ENCODE measurements around the gene UBE2V1.
"Not testable (repeated sequence)": the region's sequence is repeated elsewhere in the genome, so short reads cannot be mapped to it uniquely, and the experiment has no call there.

Gene UBE2V1

DNA sequence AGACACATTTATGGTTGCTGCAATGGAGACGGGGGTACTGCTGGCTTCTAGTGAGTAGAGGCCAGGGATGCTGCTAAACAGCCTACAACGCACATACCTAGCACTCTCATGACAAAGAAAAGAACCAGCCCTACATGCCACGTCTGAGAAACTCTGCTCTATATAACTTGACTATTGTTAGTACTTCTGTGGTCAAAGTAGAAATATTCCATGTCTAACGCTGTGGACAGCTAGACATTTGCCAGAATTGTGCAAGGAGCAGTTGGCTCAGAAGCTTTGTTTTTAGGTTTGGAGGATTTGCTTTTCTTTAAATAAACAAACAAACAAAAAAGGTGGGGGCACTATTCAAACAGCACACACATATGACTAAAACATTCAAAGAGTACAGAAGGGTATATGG, 20.5 kb downstream of the UBE2V1 start:
- DNase-seq: no peak

DNA sequence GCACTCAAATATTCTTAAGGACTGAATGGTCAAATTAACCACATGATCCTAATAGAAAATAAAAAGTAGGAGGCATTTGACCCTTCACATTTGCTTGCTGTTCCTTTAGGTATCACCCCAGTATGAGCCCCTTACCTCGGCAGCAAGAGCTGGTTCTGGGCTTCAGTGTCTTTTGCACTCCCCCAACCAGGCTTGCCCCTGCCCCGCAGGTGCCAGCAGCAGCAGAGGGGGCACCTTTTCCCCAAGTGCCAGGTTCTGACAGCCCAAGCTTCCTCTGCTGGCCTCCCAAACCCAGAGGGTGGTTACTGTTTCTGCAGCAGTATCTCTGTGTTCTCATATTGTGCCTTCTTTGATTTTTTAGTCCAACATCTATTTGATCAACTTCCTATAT, 23.2 kb downstream of the UBE2V1 start:
- no peak for DNase-seq

DNA sequence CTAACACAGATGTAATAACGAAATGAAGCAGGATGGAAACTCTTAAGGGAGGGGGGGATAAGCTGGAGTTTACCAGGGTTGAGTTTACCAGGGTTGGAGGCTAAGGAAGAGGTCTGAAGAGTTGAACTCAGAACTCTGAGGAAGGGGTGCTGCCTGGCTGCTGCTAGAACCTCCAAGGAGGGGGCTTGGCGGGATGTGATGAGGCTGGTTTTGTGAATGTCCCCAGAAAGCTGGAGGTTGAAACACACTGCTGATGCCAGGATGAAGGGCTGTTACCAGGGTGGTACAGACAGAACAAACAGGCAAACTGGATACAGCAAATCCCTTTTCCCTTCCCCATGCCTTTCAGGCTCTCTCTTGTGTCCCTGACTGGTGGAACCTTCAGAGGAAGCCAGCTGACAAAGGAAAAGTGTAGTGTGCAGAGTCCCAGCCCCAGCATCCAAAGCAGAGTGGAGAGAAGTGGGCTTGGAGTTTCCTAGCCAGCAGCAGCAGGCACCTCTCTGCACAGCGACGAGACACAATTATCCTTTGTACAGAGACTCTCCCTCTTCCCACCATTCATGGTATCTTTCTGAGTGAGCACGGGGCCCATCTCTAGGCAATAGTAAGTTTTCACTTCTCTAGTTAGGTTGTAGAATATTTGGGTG, 23.7 kb downstream of the UBE2V1 start:
- DNase-seq: no peak

DNA sequence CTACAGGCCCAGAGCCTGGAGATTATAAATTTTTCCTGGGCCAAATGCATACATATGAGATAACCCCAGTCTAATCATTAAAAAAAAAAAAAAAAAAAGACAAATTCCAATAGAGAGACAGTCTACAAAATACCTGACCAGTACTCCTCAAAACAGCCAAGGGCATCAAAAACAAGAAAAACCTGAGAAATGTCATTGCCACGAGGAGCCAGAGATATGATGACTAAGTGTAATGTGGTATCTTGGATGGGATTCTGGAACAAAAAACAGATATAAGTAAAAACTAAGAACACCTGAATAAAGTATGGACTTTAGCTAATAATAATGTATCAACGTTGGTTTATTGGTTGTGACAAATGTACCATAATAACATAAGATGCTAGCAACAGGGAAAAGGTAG, 24.9 kb downstream of the UBE2V1 start:
- DNase-seq: no peak

DNA sequence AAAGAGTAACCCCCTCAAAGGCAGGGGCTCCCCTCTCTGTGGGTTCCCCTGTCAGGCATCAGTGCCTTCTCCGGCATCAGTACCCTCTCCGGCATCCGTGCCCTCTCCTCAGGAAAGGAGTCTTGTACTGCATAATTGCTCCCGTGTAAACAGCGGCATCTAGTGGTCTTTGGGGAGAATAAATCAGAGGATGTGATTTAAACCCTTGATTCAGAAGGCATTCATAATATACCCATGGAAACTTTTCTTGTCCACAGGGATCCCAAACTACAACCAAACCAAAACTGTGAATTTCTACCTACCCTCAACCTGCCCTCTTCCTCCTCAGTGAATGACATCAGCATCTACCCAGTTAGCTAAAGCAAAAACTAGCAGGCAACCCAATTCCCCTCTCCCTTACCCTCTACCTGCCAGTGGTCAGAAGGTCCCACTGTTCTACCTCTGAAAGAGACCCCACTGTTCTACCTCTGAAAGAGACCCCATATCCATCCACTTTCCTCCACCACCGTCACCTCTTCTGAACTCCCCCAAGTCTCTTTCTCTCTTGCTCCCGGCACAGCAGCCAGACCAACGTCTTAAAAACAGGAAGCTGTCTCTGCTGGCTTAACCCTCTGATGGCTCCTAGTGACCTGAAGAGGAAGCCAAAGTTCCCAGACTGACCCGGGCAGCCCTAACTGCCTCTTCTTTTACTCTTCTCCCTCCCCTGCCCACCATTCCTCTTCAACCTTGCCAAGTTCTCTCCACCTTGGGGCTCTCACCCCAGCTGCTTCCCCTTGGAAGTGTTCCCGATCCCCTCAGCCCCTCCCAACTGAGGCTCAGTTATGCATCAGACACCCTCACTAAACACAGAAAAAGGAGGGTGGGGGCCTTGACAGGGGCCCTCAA, 27.2 kb downstream of the UBE2V1 start:
- peak; percentile 24 for DNase-seq

DNA sequence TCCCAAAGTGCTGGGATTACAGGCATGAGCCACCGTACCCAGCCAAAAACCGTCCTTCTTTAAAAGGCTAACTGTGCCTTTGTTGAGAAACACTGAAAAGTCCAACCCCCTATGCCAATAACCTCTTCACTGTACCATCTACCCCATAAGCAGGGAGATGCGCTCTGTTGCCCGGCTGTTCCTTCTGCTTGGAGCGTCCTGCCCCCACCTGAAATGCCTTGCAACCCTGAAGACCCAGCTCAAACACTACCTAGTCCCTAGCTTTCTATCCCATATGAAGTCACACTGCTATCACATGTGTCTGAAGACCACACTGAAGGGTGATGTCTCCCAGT, 27.8 kb downstream of the UBE2V1 start:
- DNase-seq: no peak

DNA sequence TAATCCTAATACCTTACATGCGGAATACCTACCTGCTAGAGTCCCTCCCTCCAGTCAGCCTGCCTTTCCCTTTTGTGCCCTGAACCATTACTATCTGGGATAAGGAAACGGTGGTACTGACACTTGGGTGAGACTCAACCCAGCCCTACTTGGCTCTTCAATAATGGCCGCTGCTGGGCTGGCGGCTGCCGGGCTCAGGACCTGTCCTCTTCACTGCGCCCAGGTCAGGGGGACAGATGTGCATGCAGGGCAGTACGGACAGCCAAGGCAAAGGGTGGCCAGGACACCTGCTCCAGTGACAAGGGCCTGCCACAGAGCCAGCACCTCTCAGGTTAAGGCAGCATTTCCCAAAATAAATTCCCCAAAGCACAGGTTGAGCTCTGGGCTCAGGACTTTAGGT, 29.9 kb downstream of the UBE2V1 start:
- DNase-seq: no peak

DNA sequence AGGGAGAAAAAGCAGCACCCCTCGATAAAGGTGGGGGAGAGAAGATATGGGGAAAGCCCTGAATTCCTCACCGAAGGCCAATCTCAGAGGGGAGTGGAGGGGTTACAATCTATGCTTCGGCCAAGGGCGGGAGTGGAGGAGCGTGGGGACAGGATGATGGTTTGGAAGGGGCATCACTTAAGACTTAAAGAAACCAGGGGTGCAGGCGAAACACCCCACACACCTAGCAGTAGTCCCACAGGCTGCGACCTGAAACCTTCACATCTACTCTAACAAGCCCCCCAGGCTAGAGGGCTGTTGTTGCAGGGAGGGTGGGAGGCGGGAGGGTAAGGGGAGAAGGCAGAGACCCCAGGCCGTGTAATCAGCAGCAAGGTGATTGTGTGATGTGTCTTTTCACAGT, 30.9 kb downstream of the UBE2V1 start:
- DNase-seq: not testable (repeated sequence)

DNA sequence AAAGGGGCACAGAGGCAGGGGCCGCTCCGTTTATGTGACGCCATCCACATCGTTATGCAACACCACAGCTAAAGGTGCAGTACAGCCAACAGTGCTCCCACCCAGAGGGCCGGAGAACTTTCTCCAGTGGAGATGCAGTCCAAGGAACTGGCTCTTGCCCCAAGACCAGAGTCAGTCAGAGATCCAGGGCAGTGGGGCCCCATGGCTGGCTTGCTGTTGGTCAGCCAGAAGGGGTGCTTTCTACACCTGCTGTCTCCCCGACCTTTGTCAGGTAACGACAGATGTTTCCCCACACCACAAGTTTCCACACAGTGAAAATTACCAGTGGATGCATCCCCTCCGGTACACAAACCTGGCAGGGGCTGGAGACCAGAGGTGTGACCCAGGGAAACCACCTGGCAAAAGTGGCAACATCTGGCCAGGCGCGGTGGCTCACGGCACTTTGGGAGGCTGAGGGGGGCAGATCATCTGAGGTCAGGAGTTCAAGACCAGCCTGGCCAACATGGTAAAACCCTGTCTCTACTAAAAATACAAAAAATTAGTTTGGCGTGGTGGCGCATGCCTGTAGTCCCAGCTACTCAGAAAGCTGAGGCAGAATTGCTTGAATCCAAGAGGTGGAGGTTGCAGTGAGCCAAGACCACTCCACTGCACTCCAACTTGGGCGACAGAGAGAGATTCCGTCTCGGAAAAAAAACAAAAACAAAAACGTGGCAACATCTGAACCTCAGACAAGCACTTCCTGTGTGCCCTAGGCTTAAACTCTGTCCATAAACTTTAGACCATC, 34.9 kb downstream of the UBE2V1 start:
- no peak for DNase-seq

DNA sequence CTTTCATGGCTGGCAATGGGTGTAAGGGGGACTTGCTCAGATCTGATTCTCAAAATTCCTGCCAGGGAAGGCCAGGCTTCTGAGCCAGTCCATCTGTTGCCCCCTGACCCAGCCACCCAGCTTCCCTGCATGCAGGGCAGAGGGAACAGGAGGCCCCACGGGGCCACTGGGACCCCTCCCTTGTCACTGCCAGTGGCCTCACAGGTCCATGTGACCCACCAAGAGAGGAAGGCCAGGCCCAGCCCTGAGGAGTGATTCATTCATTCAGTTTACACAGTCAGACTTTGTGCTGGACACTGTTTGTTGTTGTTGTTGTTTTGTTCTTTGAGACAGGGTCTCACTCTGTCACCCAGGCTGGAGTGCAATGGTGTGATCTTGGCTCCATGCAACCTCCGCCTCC, 39.5 kb downstream of the UBE2V1 start:
- DNase-seq: no peak

DNA sequence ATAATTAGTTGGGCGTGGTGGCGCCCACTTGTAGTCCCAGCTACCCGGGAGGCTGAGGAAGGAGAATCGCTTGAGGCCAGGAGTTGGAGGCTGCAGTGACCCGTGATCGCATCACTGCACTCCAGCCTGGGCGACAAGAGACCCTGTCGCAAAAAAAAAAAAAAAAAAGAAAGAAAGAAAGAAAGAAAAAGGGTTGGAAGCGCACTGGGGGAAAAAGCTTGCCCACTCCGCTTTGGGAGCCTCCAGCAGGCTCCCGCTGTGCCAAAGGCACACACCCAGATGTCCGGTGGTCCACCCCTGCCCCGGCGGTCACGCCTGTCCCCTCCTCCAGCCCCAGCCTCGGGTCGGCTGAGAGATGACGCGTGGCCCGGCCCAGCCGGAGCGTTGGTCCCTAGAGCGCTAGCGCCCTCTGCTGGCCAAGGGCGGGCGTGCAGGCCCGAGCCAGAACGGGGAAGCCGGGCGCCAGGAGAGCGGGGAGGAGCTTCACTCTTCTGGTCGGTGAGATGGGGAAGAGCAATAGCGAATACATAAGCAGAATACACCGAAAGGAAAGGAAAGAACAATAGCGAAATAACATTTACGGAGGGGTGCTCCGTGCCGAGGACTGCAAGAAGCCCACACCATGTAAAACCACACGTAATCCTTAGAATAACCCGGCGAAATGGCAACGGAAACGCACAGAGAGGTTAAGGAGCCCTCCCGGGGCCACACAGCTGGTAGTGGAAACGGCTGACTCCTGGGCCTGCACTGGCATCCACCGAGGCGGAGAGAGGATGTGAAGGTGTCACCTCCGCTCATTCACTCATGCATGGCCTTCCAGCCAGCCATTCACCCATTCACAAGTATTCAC, 41.7 kb downstream of the UBE2V1 start:
- DNase-seq: peak; percentile 93

DNA sequence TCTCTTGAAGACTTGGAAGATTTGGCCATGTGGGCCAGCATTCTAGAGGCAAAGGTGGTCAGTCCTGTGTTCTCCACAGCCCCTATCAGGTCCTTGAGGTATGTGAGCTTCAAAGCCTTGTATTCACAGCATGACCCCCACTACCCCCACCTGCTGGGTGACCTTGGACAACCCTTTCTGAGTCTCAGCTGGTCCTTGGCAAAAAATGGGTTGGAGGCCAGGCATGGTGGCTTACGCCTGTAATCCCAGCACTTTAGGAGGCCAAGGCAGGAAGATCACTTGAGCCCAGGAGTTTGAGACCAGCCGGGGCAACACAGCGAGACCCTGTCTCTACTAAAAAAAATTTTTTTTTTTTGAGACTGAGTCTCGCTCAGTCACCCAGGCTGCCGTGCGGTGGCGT, 42.6 kb downstream of the UBE2V1 start:
- no peak for DNase-seq

DNA sequence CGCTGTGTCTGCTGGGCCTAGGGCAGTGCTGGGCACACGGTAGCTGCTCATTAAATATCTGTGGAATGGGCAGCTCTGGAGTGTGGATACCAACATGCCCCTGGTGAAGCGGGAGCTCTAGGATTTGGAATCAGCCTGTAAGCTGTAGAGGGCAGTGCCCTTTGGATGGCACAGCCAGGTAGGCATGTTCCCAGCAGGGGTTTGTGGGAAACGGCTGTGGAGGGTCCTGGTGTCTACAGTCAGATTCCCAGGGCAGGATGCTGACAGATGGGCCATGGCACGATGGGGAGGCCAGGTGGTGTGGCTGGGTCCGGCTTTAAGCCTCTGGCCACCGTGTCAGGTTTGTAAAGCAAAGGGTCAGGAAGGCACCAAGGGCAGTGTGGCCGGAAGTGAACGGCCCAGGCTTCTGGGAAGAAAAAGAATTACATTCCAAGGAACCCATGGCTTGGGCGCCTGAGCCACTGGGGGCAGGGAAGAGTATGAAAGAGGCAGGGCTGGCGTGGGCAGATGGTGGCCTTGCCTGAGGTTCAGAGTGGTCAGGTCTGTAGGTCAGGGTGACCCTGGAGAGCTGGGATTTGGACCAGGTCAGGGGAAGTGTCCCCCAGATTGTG, 44.8 kb downstream of the UBE2V1 start:
- no peak for DNase-seq

DNA sequence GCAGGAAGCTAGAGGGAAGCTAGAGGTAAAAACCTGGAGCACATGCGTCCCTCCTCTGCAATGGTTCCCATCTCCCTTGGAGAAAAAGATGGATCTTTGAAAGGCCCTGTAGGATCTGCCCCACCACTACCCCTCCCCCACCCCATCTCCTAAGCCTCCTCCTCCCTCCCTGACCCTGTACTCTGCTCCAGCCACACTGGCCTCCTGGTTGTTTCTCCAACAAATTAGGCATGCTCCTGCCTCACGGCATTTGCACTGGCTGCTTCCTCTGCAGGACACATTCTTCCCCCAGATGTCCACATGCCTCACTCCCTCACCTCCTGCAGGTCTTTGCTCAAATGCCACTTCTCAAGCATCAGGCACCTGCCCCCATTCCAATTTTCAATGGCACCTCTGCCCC, 45.5 kb downstream of the UBE2V1 start:
- DNase-seq: no peak

DNA sequence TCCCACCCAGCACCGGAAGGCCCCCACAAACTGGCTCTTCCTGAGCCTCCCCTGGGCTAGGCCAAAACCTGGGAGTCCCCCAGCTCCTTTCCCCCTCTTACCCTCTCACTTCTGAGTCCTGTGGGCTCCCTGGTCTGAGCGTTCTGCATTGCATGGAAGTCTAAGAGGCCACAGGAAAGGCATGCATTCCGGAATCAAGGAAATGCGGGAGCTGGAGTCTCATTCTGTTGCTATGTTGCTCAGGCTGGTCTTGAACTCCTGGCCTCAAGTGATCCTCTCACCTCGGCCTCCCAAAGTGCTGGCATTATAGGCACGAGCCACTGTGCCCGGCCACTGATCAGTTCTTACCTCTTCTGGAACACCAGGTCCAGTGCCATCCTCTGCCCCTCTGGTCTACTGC, 45.9 kb downstream of the UBE2V1 start:
- DNase-seq: no peak

DNA sequence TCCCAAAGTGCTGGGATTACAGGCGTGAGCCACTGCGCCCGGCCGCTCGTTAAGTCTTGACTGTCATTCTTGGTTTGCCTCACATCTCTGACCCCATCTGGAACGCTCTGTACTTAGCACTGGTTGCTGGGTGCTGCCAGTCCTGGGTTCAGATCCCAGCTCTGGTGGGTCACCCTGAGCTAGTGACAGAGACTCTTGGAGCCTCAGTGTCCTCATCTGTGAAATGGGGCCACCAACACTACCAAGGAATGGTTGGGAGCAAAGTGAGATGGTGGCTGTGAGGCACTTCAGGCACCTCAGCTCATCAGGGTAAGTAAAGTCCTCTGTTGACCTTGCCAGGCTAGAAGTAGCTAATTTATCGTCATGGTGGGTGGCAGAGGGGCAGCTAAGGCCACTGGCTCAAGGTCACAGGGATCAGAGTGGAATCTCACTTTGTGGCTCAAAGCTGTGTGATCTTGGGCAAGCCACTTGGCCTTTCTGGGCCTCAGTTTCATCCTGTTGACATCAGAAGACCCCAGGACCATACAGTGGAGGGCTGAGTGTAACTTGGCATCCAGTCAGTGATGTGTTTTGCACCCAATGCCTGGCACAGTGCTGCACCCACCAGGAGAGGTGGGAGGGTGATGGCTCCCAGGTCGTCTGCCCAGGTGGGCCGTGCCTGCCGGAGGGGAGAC, 46.7 kb downstream of the UBE2V1 start:
- DNase-seq: no peak

DNA sequence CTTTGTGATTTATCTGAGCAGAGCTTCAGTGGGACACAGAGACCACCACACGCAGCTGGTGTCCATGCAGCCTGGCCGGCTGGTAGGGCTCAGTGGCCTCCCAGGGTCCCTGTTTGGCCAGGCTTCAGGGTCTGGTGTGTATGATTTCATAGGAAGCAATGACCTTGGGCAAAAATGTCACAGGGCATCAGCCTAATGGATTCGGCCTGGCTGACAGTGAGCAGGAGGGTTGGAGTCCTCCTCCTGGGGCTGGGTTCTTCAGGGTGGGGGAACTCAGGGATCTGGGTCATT, 47.7 kb downstream of the UBE2V1 start:
- DNase-seq: no peak

DNA sequence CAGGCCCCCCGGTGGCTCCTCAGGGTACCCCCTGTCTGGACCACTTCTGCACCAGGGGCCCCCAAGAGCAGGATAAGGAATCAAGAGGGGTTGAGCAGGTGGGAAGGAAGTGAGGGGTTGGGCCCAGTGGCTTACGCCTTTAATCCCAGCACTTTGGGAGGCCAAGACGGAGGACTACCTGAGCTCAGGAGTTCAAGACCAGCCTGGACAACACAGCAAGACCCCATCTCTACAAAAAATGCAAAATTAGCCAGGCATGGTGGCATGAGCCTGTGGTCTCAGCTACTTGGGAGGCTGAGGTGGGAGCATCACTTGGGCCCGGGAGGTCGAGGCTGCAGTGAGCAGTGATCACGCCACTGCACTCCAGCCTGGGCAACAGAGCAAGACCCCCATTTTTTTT, 49.2 kb downstream of the UBE2V1 start:
- not testable (repeated sequence) for DNase-seq

DNA sequence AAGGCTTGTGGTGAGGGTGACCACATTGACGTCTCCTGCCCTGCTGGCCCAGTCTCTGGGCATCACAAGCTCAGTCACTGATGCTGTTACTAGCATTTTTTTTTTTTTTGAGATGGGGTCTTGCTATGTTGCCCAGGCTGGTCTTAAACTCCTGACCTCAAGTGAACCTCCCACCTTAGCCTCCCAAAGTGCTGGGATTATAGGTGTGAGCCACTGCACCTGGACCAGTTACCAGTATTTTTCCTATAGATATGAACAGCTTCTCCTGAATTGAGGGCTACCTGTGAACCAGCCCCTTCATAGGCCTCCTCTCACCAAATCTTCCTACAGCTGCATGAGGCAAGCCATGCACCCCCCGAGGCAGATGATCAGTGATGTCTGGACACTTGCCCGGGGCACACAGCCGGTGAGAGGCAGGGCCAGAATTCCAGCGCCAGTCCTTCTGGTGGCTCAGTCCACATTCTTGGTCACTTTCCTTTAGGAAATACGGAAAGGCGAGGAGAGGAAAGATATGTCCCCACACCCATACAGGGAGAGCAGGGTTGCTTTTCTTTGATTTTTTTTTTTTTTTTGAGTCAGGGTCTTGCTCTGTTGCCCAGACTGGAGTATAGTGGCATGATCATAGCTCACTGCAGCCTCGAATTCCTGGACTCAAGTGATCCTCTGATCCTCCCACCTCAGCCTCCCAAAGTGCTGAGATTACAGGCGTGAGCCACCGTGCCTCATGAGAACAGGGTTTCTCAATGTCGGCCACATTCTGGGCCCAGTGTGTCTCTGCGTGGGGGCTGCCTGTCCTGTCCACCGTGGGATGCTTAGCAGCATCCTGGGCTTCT, 50.7 kb downstream of the UBE2V1 start:
- no peak for DNase-seq

DNA sequence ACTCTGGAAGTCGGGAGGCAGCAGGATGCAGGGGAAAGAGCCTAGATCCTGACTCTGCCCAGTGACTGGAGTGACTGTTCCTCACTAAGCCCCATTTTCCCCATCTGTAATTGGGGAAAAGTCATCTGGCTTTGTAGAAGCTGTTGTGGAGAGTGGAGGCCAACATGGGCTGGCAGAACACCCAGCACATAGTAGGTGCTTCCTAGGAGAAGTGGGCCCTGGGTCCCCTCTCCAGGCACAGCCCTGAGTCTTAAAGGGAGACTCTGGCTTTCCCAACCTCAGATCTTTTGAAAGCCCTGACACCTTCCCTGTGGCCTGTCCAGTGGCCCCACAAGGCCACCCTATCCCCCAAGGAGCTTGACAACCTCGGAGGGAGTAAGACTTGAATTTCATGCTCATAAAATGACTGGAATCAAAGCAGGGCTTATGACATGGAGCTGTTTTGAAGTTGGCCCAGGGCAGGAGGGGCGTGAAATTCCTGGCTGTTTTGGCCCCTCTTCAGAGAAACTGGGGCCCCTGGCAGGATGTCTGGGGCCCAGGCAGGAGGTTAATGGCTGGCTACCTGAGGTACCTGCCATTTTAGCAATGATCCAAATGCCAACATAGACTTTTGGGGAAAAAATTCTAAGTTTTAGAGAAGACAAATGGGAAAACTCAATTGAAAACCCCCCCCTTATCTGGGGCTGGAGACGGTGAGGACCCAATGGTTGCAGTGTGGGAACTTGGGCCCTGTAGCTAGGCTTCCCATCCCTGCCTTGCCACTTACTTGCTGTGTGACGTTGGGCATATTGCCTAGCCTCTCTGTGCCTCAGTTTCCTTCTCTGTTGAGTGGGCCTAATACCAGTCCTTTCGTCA, 51.6 kb downstream of the UBE2V1 start:
- DNase-seq: no peak

Measured in activated CD4-positive, alpha-beta T cell treated with anti-CD3 and anti-CD28 coated beads, Interleukin-2, amount 50 U/mL, for 1 hour (primary cell).